HepG2 (cell line): ENCODE results near the gene PFKP.

Experiments
- CBX5 ChIP-seq: sonication (generic); formaldehyde crosslinking; IDR thresholded peaks from 2 replicates; pipeline ENCODE4 v1.4.0; 2020; ENCODE audit warnings: missing genetic modification reagents, borderline replicate concordance
- ISX ChIP-seq: sonication (generic); formaldehyde crosslinking; conservative IDR thresholded peaks from 2 replicates; pipeline ENCODE4 v1.5.0; 2020; ENCODE audit warnings: missing genetic modification reagents
- NFIC ChIP-seq: IDR thresholded peaks from 2 replicates; pipeline ENCODE4 v1.6.1; 2012; ENCODE audit warnings: mild to moderate bottlenecking, low read length, inconsistent platforms
- TRIM24 ChIP-seq: sonication (generic); formaldehyde crosslinking; IDR thresholded peaks from 2 replicates; pipeline ENCODE4 v1.8.0; 2022; ENCODE audit warnings: mild to moderate bottlenecking, missing genetic modification reagents
- ZBTB8A ChIP-seq: sonication (generic); formaldehyde crosslinking; IDR thresholded peaks from 2 replicates; pipeline ENCODE4 v1.4.0; 2020; ENCODE audit warnings: mild to moderate bottlenecking, low read depth, missing genetic modification reagents, borderline replicate concordance
- ZNF703 ChIP-seq: sonication (generic); formaldehyde crosslinking; IDR thresholded peaks from 2 replicates; pipeline ENCODE4 v1.5.1; 2020; ENCODE audit warnings: missing genetic modification reagents, mild to moderate bottlenecking, moderate library complexity, borderline replicate concordance
- TF ChIP-seq, protein P1 (sequence below): sonication (generic); formaldehyde crosslinking; IDR thresholded peaks from 2 replicates; pipeline ENCODE4 v1.4.0; 2020; ENCODE audit warnings: missing genetic modification reagents
- TF ChIP-seq, protein P2 (sequence below): sonication (generic); formaldehyde crosslinking; IDR thresholded peaks from 2 replicates; pipeline ENCODE4 v1.5.0; 2020; ENCODE audit warnings: mild to moderate bottlenecking, missing genetic modification reagents, moderate library complexity

DNA sequence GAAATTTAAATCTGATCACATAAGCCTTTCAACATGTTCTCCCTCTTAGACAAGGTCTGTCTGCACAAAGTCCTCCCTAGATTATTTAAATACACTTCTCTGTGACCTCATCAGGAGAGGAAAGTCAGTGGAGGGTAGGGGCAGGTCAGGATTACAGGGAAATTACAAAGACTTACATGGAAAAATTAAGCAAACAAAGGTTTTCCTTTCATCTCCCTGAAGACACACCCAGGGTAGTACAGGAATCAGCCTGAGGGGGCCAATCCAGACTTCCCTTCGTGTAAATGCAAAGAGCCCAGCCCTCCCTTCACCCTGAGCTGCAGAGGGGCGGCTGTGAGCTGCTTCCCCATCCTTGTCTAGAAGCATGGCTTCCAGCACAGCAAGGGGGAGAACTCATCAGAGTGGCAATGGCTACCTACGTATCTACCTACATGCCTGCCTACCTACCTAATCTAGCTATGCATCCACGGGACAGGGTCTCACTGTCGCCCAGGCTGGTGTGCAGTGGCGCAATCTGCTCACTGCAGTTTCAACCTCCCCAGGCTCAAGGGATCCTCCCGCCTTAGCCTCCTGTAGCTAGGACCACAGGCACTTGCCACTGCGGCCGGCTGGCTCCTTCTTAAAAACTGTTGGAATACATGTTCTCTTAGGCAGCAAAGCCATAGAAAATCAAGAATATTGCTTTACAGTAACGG is 72.0 kb downstream of the PFKP start:
- TF ChIP-seq ZBTB8A (no peak), ISX (CRISPR knock-in tag) (no peak), ZNF703 (no peak), NFIC (no peak), CBX5 (no peak), TRIM24 (no peak)
- TF ChIP-seq, protein P1, sequence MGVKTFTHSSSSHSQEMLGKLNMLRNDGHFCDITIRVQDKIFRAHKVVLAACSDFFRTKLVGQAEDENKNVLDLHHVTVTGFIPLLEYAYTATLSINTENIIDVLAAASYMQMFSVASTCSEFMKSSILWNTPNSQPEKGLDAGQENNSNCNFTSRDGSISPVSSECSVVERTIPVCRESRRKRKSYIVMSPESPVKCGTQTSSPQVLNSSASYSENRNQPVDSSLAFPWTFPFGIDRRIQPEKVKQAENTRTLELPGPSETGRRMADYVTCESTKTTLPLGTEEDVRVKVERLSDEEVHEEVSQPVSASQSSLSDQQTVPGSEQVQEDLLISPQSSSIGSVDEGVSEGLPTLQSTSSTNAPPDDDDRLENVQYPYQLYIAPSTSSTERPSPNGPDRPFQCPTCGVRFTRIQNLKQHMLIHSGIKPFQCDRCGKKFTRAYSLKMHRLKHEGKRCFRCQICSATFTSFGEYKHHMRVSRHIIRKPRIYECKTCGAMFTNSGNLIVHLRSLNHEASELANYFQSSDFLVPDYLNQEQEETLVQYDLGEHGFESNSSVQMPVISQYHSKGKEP, result no peak
- TF ChIP-seq, protein P2, sequence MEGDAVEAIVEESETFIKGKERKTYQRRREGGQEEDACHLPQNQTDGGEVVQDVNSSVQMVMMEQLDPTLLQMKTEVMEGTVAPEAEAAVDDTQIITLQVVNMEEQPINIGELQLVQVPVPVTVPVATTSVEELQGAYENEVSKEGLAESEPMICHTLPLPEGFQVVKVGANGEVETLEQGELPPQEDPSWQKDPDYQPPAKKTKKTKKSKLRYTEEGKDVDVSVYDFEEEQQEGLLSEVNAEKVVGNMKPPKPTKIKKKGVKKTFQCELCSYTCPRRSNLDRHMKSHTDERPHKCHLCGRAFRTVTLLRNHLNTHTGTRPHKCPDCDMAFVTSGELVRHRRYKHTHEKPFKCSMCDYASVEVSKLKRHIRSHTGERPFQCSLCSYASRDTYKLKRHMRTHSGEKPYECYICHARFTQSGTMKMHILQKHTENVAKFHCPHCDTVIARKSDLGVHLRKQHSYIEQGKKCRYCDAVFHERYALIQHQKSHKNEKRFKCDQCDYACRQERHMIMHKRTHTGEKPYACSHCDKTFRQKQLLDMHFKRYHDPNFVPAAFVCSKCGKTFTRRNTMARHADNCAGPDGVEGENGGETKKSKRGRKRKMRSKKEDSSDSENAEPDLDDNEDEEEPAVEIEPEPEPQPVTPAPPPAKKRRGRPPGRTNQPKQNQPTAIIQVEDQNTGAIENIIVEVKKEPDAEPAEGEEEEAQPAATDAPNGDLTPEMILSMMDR (CRISPR knock-in tag), result no peak
